H9 (cell line): ENCODE measurements around the gene PMM2. TPM values are rescaled to one million over a fixed set of nuclear protein-coding genes. Genes with fewer than 3 reads are reported as not detected.

Source experiments
- DNase-seq: peaks from one replicate; pipeline ENCODE4 v3.0.0-alpha.2; 2017
- H2AFZ ChIP-seq: one replicate; pipeline ENCODE4 v1.6.1; 2013; ENCODE audit warnings: mild to moderate bottlenecking, low read length, control low read depth, moderate library complexity
- H2AK5ac ChIP-seq: 2 replicates; pipeline ENCODE4 v1.6.1; 2013; ENCODE audit warnings: low read length, control low read depth, mixed read lengths; ENCODE audit not compliant: insufficient read length
- H2BK120ac ChIP-seq: one replicate; pipeline ENCODE4 v1.6.1; 2013; ENCODE audit warnings: low read depth, mild to moderate bottlenecking, low read length, control low read depth, inconsistent platforms; ENCODE audit not compliant: poor library complexity, severe bottlenecking
- H2BK12ac ChIP-seq: 2 replicates; pipeline ENCODE4 v1.6.1; 2013; ENCODE audit warnings: low read length, control low read depth, mixed read lengths, low read depth; ENCODE audit not compliant: insufficient read length
- H2BK15ac ChIP-seq: 2 replicates; pipeline ENCODE4 v1.6.1; 2013; ENCODE audit warnings: low read depth, low read length, control low read depth
- H2BK20ac ChIP-seq: one replicate; pipeline ENCODE4 v1.6.1; 2013; ENCODE audit warnings: low read depth, mild to moderate bottlenecking, low read length, control low read depth, inconsistent platforms; ENCODE audit not compliant: poor library complexity, severe bottlenecking
- H2BK5ac ChIP-seq: 2 replicates; pipeline ENCODE4 v1.6.1; 2013; ENCODE audit warnings: low read length, control low read depth, mixed read lengths; ENCODE audit not compliant: insufficient read length
- H3K14ac ChIP-seq: 2 replicates; pipeline ENCODE4 v1.6.1; 2013; ENCODE audit warnings: low read length, control low read depth; ENCODE audit not compliant: insufficient read depth
- H3K18ac ChIP-seq: 2 replicates; pipeline ENCODE4 v1.6.1; 2013; ENCODE audit warnings: low read depth, mild to moderate bottlenecking, mixed read lengths, low read length, control low read depth; ENCODE audit not compliant: insufficient read length
- H3K23ac ChIP-seq: 2 replicates; pipeline ENCODE4 v1.6.1; 2013; ENCODE audit warnings: low read length, control low read depth, mixed read lengths, low read depth; ENCODE audit not compliant: insufficient read length
- H3K23me2 ChIP-seq: 2 replicates; pipeline ENCODE4 v1.6.1; 2013; ENCODE audit warnings: low read depth, mild to moderate bottlenecking, mixed read lengths, low read length, control low read depth; ENCODE audit not compliant: insufficient read length, poor library complexity, severe bottlenecking
- H3K27ac ChIP-seq: 2 replicates; pipeline ENCODE4 v1.5.1; 2013; ENCODE audit warnings: low read length, control low read depth, mixed read lengths, low read depth; ENCODE audit not compliant: insufficient read length
- H3K27me3 ChIP-seq: 2 replicates; pipeline ENCODE4 v1.6.1; 2013; ENCODE audit warnings: low read length, control low read depth, inconsistent platforms; ENCODE audit not compliant: insufficient read depth
- H3K4ac ChIP-seq: 2 replicates; pipeline ENCODE4 v1.6.1; 2013; ENCODE audit warnings: low read depth, mild to moderate bottlenecking, control low read depth, inconsistent platforms, low read length, moderate library complexity
- H3K4me1 ChIP-seq: 2 replicates; pipeline ENCODE4 v1.6.1; 2013; ENCODE audit warnings: low read length, control low read depth, inconsistent platforms; ENCODE audit not compliant: insufficient read depth
- H3K4me2 ChIP-seq: 2 replicates; pipeline ENCODE4 v1.6.1; 2013; ENCODE audit warnings: low read length, control low read depth, mixed read lengths; ENCODE audit not compliant: insufficient read length, insufficient read depth
- H3K56ac ChIP-seq: 2 replicates; pipeline ENCODE4 v1.6.1; 2013; ENCODE audit warnings: low read depth, mild to moderate bottlenecking, mixed read lengths, low read length, control low read depth; ENCODE audit not compliant: insufficient read length
- H3K79me1 ChIP-seq: 2 replicates; pipeline ENCODE4 v1.6.1; 2013; ENCODE audit warnings: low read depth, mild to moderate bottlenecking, moderate library complexity, low read length, control low read depth, inconsistent platforms; ENCODE audit not compliant: insufficient read depth, poor library complexity, severe bottlenecking
- H3K79me2 ChIP-seq: 2 replicates; pipeline ENCODE4 v1.6.1; 2013; ENCODE audit warnings: low read length, control low read depth, inconsistent platforms; ENCODE audit not compliant: insufficient read depth
- H3K9ac ChIP-seq: 2 replicates; pipeline ENCODE4 v1.6.1; 2013; ENCODE audit warnings: low read length, control low read depth, mixed read lengths; ENCODE audit not compliant: insufficient read length; ENCODE audit errors: extremely low read depth
- H3K9me3 ChIP-seq: one replicate; pipeline ENCODE4 v1.6.1; 2013; ENCODE audit warnings: low read depth, low read length, inconsistent platforms; ENCODE audit not compliant: control insufficient read depth
- H3T11ph ChIP-seq: one replicate; pipeline ENCODE4 v1.6.1; 2013; ENCODE audit warnings: mild to moderate bottlenecking, low read length, control low read depth, inconsistent platforms
- H4K20me1 ChIP-seq: one replicate; pipeline ENCODE4 v1.6.1; 2013; ENCODE audit not compliant: control insufficient read depth, insufficient read length, insufficient read depth
- H4K5ac ChIP-seq: 2 replicates; pipeline ENCODE4 v1.6.1; 2013; ENCODE audit warnings: low read depth, mild to moderate bottlenecking, mixed read lengths, low read length, control low read depth; ENCODE audit not compliant: insufficient read length
- H4K8ac ChIP-seq: replicated peaks from 2 replicates; pipeline ENCODE4 v1.6.1; 2013; ENCODE audit warnings: low read length, control low read depth, mixed read lengths, low read depth; ENCODE audit not compliant: insufficient read length
- H4K91ac ChIP-seq: 2 replicates; pipeline ENCODE4 v1.6.1; 2013; ENCODE audit warnings: low read depth, mild to moderate bottlenecking, moderate library complexity, mixed read lengths, low read length, control low read depth; ENCODE audit not compliant: insufficient read length
- H3K27ac Mint-ChIP-seq, 3 experiments: 2 replicates in 2 of 3; 3 replicates in 1 of 3; pipeline ENCODE4 v1.8.0; 2020 to 2021; ENCODE audit warnings: mixed read lengths in 3 of 3, mild to moderate bottlenecking in 1 of 3, moderate library complexity in 1 of 3
- H3K27me3 Mint-ChIP-seq: 2 replicates; pipeline ENCODE4 v1.8.0; 2021; ENCODE audit warnings: low read depth, mild to moderate bottlenecking, moderate library complexity, mixed read lengths
- H3K36me3 Mint-ChIP-seq, 3 experiments: 2 replicates in 2 of 3; 3 replicates in 1 of 3; pipeline ENCODE4 v1.8.0; 2020 to 2021; ENCODE audit warnings: low read depth in 3 of 3, mixed read lengths in 3 of 3; ENCODE audit not compliant: insufficient read depth in 1 of 3
- H3K4me1 Mint-ChIP-seq, 2 experiments: 2 replicates each; pipeline ENCODE4 v1.8.0; 2020; ENCODE audit warnings: mixed read lengths in 2 of 2
- H3K4me3 Mint-ChIP-seq, 2 experiments: 2 replicates in 1 of 2; 3 replicates in 1 of 2; pipeline ENCODE4 v1.8.0; 2020 to 2021; ENCODE audit warnings: mild to moderate bottlenecking in 2 of 2, mixed read lengths in 2 of 2, moderate library complexity in 1 of 2
- H3K9me3 Mint-ChIP-seq, 2 experiments: 2 replicates in 1 of 2; 3 replicates in 1 of 2; pipeline ENCODE4 v1.8.0; 2020; ENCODE audit warnings: mild to moderate bottlenecking in 2 of 2, mixed read lengths in 2 of 2, moderate library complexity in 1 of 2
- WGBS: extraction: QIAGEN DNeasy Blood & Tissue Kit; methylation state at CpG from one replicate; pipeline ENCODE4 v1.1.7; 2013; ENCODE audit warnings: missing lambda C conversion rate, low lambda C conversion rate, mixed read lengths; ENCODE audit not compliant: insufficient read length; ENCODE audit errors: extremely low coverage; 5-methylcytosine and 5-hydroxymethylcytosine counted together
- total RNA-seq: library from RNA; stranded (reverse); gene quantifications from 2 replicates; pipeline ENCODE4 v1.2.1, GENCODE V29; 2021
- TF ChIP-seq, protein P1 (sequence below): fragments of 200-600 bp; sonication (generic); conservative IDR thresholded peaks from 3 replicates; pipeline ENCODE4 v1.8.0; 2021; ENCODE audit warnings: antibody characterized with exemption, mild to moderate bottlenecking

The PMM2 gene
- total RNA-seq, 1 experiment from 2014 or later, result 82.7 TPM

GRCh38 chr16:8777217-8777616 lies 20.4 kb upstream of the PMM2 start:
- Histone ChIP-seq H3K4me1 (no peaks in the 10 kb centered on the region), H3K9me3 (no peaks in the 10 kb centered on the region), H4K91ac (no peak overlapping the region), H3K23ac (no peak overlapping the region), H3K14ac (no peak overlapping the region), H3K4ac (no peak overlapping the region), H3K79me1 (no peaks in the 10 kb centered on the region), H2AK5ac (no peak overlapping the region), H4K8ac (no peak overlapping the region), H2BK20ac (no peak overlapping the region), H3T11ph (no peak overlapping the region), H3K56ac (no peak overlapping the region), H4K5ac (no peak overlapping the region), H2AFZ (no peak overlapping the region), H3K4me2 (no peak overlapping the region), H3K27ac (no peak overlapping the region), H3K27me3 (no peaks in the 10 kb centered on the region), H2BK5ac (no peak overlapping the region), H2BK120ac (no peak overlapping the region), H2BK15ac (no peak overlapping the region), H3K18ac (no peak overlapping the region), H2BK12ac (no peak overlapping the region), H3K9ac (no peak overlapping the region), H3K79me2 (no peaks in the 10 kb centered on the region), H4K20me1 (no peaks in the 10 kb centered on the region), H3K23me2 (no peaks in the 10 kb centered on the region)
- TF ChIP-seq, protein P1, sequence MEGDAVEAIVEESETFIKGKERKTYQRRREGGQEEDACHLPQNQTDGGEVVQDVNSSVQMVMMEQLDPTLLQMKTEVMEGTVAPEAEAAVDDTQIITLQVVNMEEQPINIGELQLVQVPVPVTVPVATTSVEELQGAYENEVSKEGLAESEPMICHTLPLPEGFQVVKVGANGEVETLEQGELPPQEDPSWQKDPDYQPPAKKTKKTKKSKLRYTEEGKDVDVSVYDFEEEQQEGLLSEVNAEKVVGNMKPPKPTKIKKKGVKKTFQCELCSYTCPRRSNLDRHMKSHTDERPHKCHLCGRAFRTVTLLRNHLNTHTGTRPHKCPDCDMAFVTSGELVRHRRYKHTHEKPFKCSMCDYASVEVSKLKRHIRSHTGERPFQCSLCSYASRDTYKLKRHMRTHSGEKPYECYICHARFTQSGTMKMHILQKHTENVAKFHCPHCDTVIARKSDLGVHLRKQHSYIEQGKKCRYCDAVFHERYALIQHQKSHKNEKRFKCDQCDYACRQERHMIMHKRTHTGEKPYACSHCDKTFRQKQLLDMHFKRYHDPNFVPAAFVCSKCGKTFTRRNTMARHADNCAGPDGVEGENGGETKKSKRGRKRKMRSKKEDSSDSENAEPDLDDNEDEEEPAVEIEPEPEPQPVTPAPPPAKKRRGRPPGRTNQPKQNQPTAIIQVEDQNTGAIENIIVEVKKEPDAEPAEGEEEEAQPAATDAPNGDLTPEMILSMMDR, result no peak
- DNase-seq, result no peak
- peaks cover 3% of the 10 kb centered on the region; the same call in 1 of the 2 replicates for H3K27me3 Mint-ChIP-seq
- peaks cover 4 to 5% (median 4%) of the 10 kb centered on the region in 3 experiments for H3K36me3 Mint-ChIP-seq
- no peak overlapping the region; a peak in 1 of 5 replicates for H3K4me3 Mint-ChIP-seq
- H3K4me1 Mint-ChIP-seq, result peaks cover 0 to 5% of the 10 kb centered on the region in 2 experiments; a peak in 1 of 4 replicates
- WGBS, result no CpG with 5 or more reads among the region's 7 CpGs
- H3K27ac Mint-ChIP-seq, result peak overlapping the region in 1 of 3 experiments; percentile 26; a peak in 2 of 7 replicates
- H3K9me3 Mint-ChIP-seq, result no peaks in the 10 kb centered on the region
